Endothelial cell of umbilical vein (primary cell): ENCODE results near the gene WNT8A. TPM values are rescaled to one million over a fixed set of nuclear protein-coding genes. Genes with fewer than 3 reads are reported as not detected.

Source experiments
- BruUV-seq: library from RNA; stranded (reverse); fragments of 400-500 nt; replicated peaks from 2 replicates; lab custom pipeline; 2021; lab: Mats Ljungman, UMichigan
- CTCF ChIA-PET: fragments of 300-600, 350-600 bp; sonication (Branson Sonifier 250); formaldehyde crosslinking; loops from one replicate; lab custom pipeline; 2021; ENCODE audit warnings: antibody characterized with exemption, inconsistent platforms; lab: Charles Lee
- POLR2A ChIA-PET: fragments of 300-600, 350-600 bp; sonication (Branson Sonifier 250); formaldehyde crosslinking; loops from one replicate; lab custom pipeline; 2021; ENCODE audit warnings: antibody characterized with exemption, inconsistent platforms; lab: Charles Lee
- DNase-seq: peaks from one replicate; pipeline ENCODE4 v3.0.0-alpha.2; 2011; ENCODE audit warnings: low read depth, low spot score
- FAIRE-seq: peaks from 2 replicates; lab custom pipeline; 2011; peaks lifted over from hg19 to GRCh38; lab: Jason Lieb, UNC
- H2AFZ ChIP-seq: 2 replicates; pipeline ENCODE4 v1.6.0; 2012; ENCODE audit warnings: low read depth, low read length, control low read depth, inconsistent platforms
- H3K27ac ChIP-seq: 2 replicates; pipeline ENCODE4 v1.5.1; 2011; ENCODE audit warnings: low read depth, mild to moderate bottlenecking, control low read depth, low read length, moderate library complexity; ENCODE audit not compliant: insufficient read depth
- H3K27me3 ChIP-seq, 2 experiments: 2 replicates each; pipeline versions ENCODE4 v1.6.0 to v1.6.1; 2011; ENCODE audit warnings: low read length in 2 of 2, mixed read lengths in 1 of 2; ENCODE audit not compliant: control insufficient read depth in 2 of 2, insufficient read depth in 2 of 2
- H3K36me3 ChIP-seq, 2 experiments: 2 replicates in 1 of 2; 3 replicates in 1 of 2; pipeline ENCODE4 v1.5.1; 2011; ENCODE audit warnings: low read length in 2 of 2, mild to moderate bottlenecking in 1 of 2, moderate library complexity in 1 of 2; ENCODE audit not compliant: control insufficient read depth in 2 of 2, insufficient read depth in 2 of 2; ENCODE audit errors: extremely low read depth in 1 of 2
- H3K4me1 ChIP-seq: 3 replicates; pipeline ENCODE4 v1.5.1; 2011; ENCODE audit warnings: mild to moderate bottlenecking, low read length; ENCODE audit not compliant: control insufficient read depth, insufficient read depth; ENCODE audit errors: extremely low read depth
- H3K4me2 ChIP-seq: 2 replicates; pipeline ENCODE4 v1.6.1; 2011; ENCODE audit warnings: low read length, control low read depth, mixed read lengths; ENCODE audit not compliant: insufficient read depth
- H3K4me3 ChIP-seq, 3 experiments: fragments of 200-600 bp in 1 of 3; sonication (generic), shearing (Covaris generic) in 1 of 3; replicated peaks in 1 of 3; 2 replicates each; pipeline ENCODE4 v1.5.1; 2011 to 2016; ENCODE audit warnings: control low read depth in 3 of 3, low read length in 3 of 3, mild to moderate bottlenecking in 2 of 3, inconsistent platforms in 1 of 3, low read depth in 1 of 3, moderate library complexity in 1 of 3; ENCODE audit not compliant: insufficient read depth in 1 of 3
- H3K79me2 ChIP-seq: 2 replicates; pipeline ENCODE4 v1.6.0; 2012; ENCODE audit warnings: low read length, inconsistent platforms; ENCODE audit not compliant: control insufficient read depth, insufficient read depth
- H3K9ac ChIP-seq: replicated peaks from 2 replicates; pipeline ENCODE3; 2011; ENCODE audit warnings: low read length, control low read depth; ENCODE audit not compliant: insufficient read depth; ENCODE audit errors: extremely low read depth
- H3K9me1 ChIP-seq: replicated peaks from 3 replicates; pipeline ENCODE4 v1.6.0; 2011; ENCODE audit warnings: mild to moderate bottlenecking, low read length; ENCODE audit not compliant: control insufficient read depth, insufficient read depth; ENCODE audit errors: extremely low read depth
- H3K9me3 ChIP-seq: replicated peaks from 2 replicates; pipeline ENCODE4 v1.5.1; 2012; ENCODE audit warnings: low read length, inconsistent platforms; ENCODE audit not compliant: control insufficient read depth, insufficient read depth
- H4K20me1 ChIP-seq: replicated peaks from 2 replicates; pipeline ENCODE3; 2011; ENCODE audit warnings: mild to moderate bottlenecking, low read length; ENCODE audit not compliant: control insufficient read depth, insufficient read depth; ENCODE audit errors: extremely low read depth
- CTCF ChIP-seq, 2 donors: IDR thresholded peaks; 1 replicate in 1 of 2; 2 replicates in 1 of 2; pipeline ENCODE4 v1.5.1; 2011; ENCODE audit warnings: low read length in 2 of 2, mild to moderate bottlenecking in 2 of 2, moderate library complexity in 2 of 2, control low read depth in 1 of 2, inconsistent platforms in 1 of 2, low read depth in 1 of 2; ENCODE audit not compliant: insufficient read depth in 1 of 2; ENCODE audit errors: extremely low read depth in 1 of 2
- EZH2 ChIP-seq: IDR thresholded peaks from 2 replicates; pipeline ENCODE4 v1.6.1; 2012; ENCODE audit warnings: borderline replicate concordance, low read depth, mild to moderate bottlenecking, moderate library complexity, low read length, inconsistent platforms; ENCODE audit not compliant: severe bottlenecking
- FOS ChIP-seq: IDR thresholded peaks from 2 replicates; pipeline ENCODE4 v1.6.1; 2011; ENCODE audit warnings: mild to moderate bottlenecking, low read length, moderate library complexity, borderline replicate concordance; ENCODE audit not compliant: insufficient read depth
- GATA2 ChIP-seq: IDR thresholded peaks from 2 replicates; pipeline ENCODE4 v1.7.0; 2011; ENCODE audit warnings: low read depth, mild to moderate bottlenecking, moderate library complexity, mixed read lengths, low read length; ENCODE audit not compliant: insufficient read length, insufficient read depth
- JUN ChIP-seq: IDR thresholded peaks from 2 replicates; pipeline ENCODE4 v1.6.1; 2011; ENCODE audit warnings: borderline replicate concordance, low read depth; ENCODE audit not compliant: insufficient read length, insufficient read depth
- MAX ChIP-seq: IDR thresholded peaks from 2 replicates; pipeline ENCODE4 v1.6.1; 2011; ENCODE audit not compliant: insufficient read depth, insufficient read length
- MYC ChIP-seq: IDR thresholded peaks from one replicate; pipeline ENCODE4 v1.6.1; 2011; ENCODE audit warnings: mild to moderate bottlenecking, low read depth, low read length
- POLR2A ChIP-seq: IDR thresholded peaks from 2 replicates; pipeline ENCODE4 v1.6.1; 2012; ENCODE audit warnings: low read depth, mild to moderate bottlenecking, control low read depth, low read length
- POLR2AphosphoS5 ChIP-seq: IDR thresholded peaks from 2 replicates; pipeline ENCODE4 v1.6.1; 2012; ENCODE audit warnings: low read depth, mild to moderate bottlenecking, control low read depth, low read length, moderate library complexity; ENCODE audit not compliant: insufficient read depth
- dilution Hi-C: fragments of 300-500 bp; cut with MboI; formaldehyde crosslinking; loops from one replicate; pipeline ENCODE4 v1.15.0; 2019; ENCODE audit warnings: low sequenced_read_pairs; ENCODE audit not compliant: extremely low pct_ligation_motif_present
- intact Hi-C: fragments of 100-400 bp; cut with micrococcal nuclease; formaldehyde crosslinking; loops from one replicate; pipeline ENCODE4 v1.10.0; 2022
- polyA plus RNA-seq, 4 experiments: library from polyadenylated mRNA; depleted of rRNA in 3 of 4; stranded (reverse) in 3 of 4; unstranded in 1 of 4; fragments of >200 nt; gene quantifications; 2 replicates each; pipeline versions ENCODE4 v1.2.1 to v1.2.3, GENCODE V29; 2011 to 2012; ENCODE audit warnings: missing spikeins in 1 of 4
- total RNA-seq: library from RNA; stranded (reverse); gene quantifications from 2 replicates; pipeline ENCODE4 v1.2.3, GENCODE V29; 2021

WNT8A gene
- total and polyA plus RNA-seq, 2 donors (not counting 3 experiments of a cell fraction or from before 2014, with no cell fraction given) = not detected

GRCh38 chr5:138091685-138092084, 7.9 kb downstream of the WNT8A start:
- Histone ChIP-seq H3K36me3 (no peaks in the 10 kb centered on the region), H3K9me3 (no peaks in the 10 kb centered on the region), H3K4me3 (no peak overlapping the region), H3K79me2 (no peaks in the 10 kb centered on the region), H3K27ac (no peak overlapping the region), H4K20me1 (no peaks in the 10 kb centered on the region), H3K9me1 (no peaks in the 10 kb centered on the region), H3K4me2 (no peak overlapping the region), H3K27me3 (peaks cover 20 to 39% of the 10 kb centered on the region in 2 experiments), H3K9ac (no peak overlapping the region), H2AFZ (no peak overlapping the region), H3K4me1 (no peaks in the 10 kb centered on the region)
- no TSS peak for BruUV-seq
- TF ChIP-seq POLR2AphosphoS5 = no peak
- TF ChIP-seq FOS = no peak
- TF ChIP-seq CTCF (IDR thresholded peaks at IDR 0.05; ENCODE audit: extremely low read depth in 1 of 2, insufficient read depth in 1 of 2, low read depth in 1 of 2, low read length in 2 of 2) = no peak
- no peak for TF ChIP-seq MYC
- TF ChIP-seq POLR2A = no peak
- TF ChIP-seq GATA2 = no peak
- TF ChIP-seq MAX = no peak
- TF ChIP-seq EZH2 = no peak
- no peak for TF ChIP-seq JUN
- ChIA-PET POLR2A (no interaction called here), CTCF (interaction anchor here (1.0 to 2.2 kb wide), 4 partner anchors 8 to 486 kb away, joined by 3 to 9 read pairs (median 3); no protein-coding TSS in a partner anchor)
- no peak for DNase-seq
- FAIRE-seq = no peak
- intact Hi-C loops (no loop called here), dilution Hi-C loops (no loop called here)
